ENCODE measurements around the gene CXCR3. TPM values are rescaled to one million over a fixed set of nuclear protein-coding genes. Genes with fewer than 3 reads are reported as not detected.

Gene CXCR3
- total RNA-seq (2022) (not detected in 2 replicates), Bru-seq, nascent RNA (not detected), BruChase-seq, experiment 1, labeled RNA remaining after a 6-hour chase (not detected), BruChase-seq, experiment 2, labeled RNA remaining after a 2-hour chase (not detected)
- long read RNA-seq: 0 reads

GRCh38 chrX:71618303-71618721 lies at the start of gene CXCR3:
Gene CXCR3 (minus strand): TSS chrX:71618511. CDS start chrX:71618449, 62 bp downstream.
- no peaks in the 10 kb centered on the region for H3K27me3 Mint-ChIP-seq (ENCODE audit: unreplicated experiment)
- H3K4me1 Mint-ChIP-seq (ENCODE audit: low read depth, unreplicated experiment): peaks cover 5% of the 10 kb centered on the region
- CTCF ChIA-PET: no interaction called here
- no peak within 1 kb of the TSS for H3K27ac Mint-ChIP-seq (ENCODE audit: unreplicated experiment)
- no TSS peak for BruUV-seq (replicated peaks)
- no peak for TF ChIP-seq CTCF (IDR thresholded peaks at IDR 0.05; ENCODE audit: unreplicated experiment)
- intact Hi-C loops (cut with micrococcal nuclease; ENCODE audit: unreplicated experiment): no loop called here
- no peak for DNase-seq
- H3K4me3 Mint-ChIP-seq (ENCODE audit: low read depth, unreplicated experiment): no peak within 1 kb of the TSS
- H3K9me3 Mint-ChIP-seq (ENCODE audit: low read depth, unreplicated experiment): no peaks in the 10 kb centered on the region
- peaks cover 32% of the 10 kb centered on the region for H3K36me3 Mint-ChIP-seq (ENCODE audit: insufficient read depth, unreplicated experiment)

GRCh38 chrX:71667328-71668247 lies 49.3 kb upstream of the CXCR3 start, which contains the start of gene LOC101059915:
Gene LOC101059915 (plus strand): TSS chrX:71667546.
- Mint-ChIP-seq H3K4me1 (ENCODE audit: low read depth, unreplicated experiment) (no peaks in the 10 kb centered on the region), H3K27ac (ENCODE audit: unreplicated experiment) (no peak within 1 kb of the TSS), H3K36me3 (ENCODE audit: insufficient read depth, unreplicated experiment) (no peaks in the 10 kb centered on the region), H3K9me3 (ENCODE audit: low read depth, unreplicated experiment) (no peaks in the 10 kb centered on the region), H3K4me3 (ENCODE audit: low read depth, unreplicated experiment) (no peak within 1 kb of the TSS), H3K27me3 (ENCODE audit: unreplicated experiment) (no peaks in the 10 kb centered on the region)
- no peak for DNase-seq
- CTCF ChIA-PET: no interaction called here
- TF ChIP-seq CTCF (IDR thresholded peaks at IDR 0.05; ENCODE audit: unreplicated experiment): no peak
- intact Hi-C loops (cut with micrococcal nuclease; ENCODE audit: unreplicated experiment): no loop called here
- no TSS peak for BruUV-seq (replicated peaks)

GRCh38 chrX:71666240-71667223 lies 48.2 kb upstream of the CXCR3 start:
- TF ChIP-seq CTCF (IDR thresholded peaks at IDR 0.05; ENCODE audit: unreplicated experiment): no peak
- no peaks in the 10 kb centered on the region for H3K36me3 Mint-ChIP-seq (ENCODE audit: insufficient read depth, unreplicated experiment)
- intact Hi-C loops (cut with micrococcal nuclease; ENCODE audit: unreplicated experiment): no loop called here
- no peaks in the 10 kb centered on the region for H3K9me3 Mint-ChIP-seq (ENCODE audit: low read depth, unreplicated experiment)
- no peaks in the 10 kb centered on the region for H3K4me1 Mint-ChIP-seq (ENCODE audit: low read depth, unreplicated experiment)
- no peak for DNase-seq
- H3K27ac Mint-ChIP-seq (ENCODE audit: unreplicated experiment): no peak overlapping the region
- BruUV-seq (replicated peaks): no TSS peak
- no peaks in the 10 kb centered on the region for H3K27me3 Mint-ChIP-seq (ENCODE audit: unreplicated experiment)
- CTCF ChIA-PET: no interaction called here
- no peak overlapping the region for H3K4me3 Mint-ChIP-seq (ENCODE audit: low read depth, unreplicated experiment)

- Mint-ChIP-seq H3K4me1 (ENCODE audit: low read depth, unreplicated experiment) (no peaks in the 10 kb centered on the region), H3K27me3 (ENCODE audit: unreplicated experiment) (no peaks in the 10 kb centered on the region), H3K9me3 (ENCODE audit: low read depth, unreplicated experiment) (no peaks in the 10 kb centered on the region), H3K36me3 (ENCODE audit: insufficient read depth, unreplicated experiment) (no peaks in the 10 kb centered on the region), H3K4me3 (ENCODE audit: low read depth, unreplicated experiment) (no peak overlapping the region), H3K27ac (ENCODE audit: unreplicated experiment) (no peak overlapping the region)
- TF ChIP-seq CTCF (IDR thresholded peaks at IDR 0.05; ENCODE audit: unreplicated experiment): no peak
- CTCF ChIA-PET: no interaction called here
- no peak for DNase-seq
- intact Hi-C loops (cut with micrococcal nuclease; ENCODE audit: unreplicated experiment): no loop called here
- no TSS peak for BruUV-seq (replicated peaks)
These were observed 47.4 kb upstream of the CXCR3 start for GRCh38 chrX:71665747-71666146.

Measured in Calu3 (cell line).